Parathyroid adenoma (tissue), 2 donors: ENCODE measurements around the gene NEK6.

Experiments
- H2AFZ ChIP-seq: fragments of 300-600 bp; sonication (generic); one replicate; pipeline ENCODE4 v1.7.0; 2017; ENCODE audit warnings: antibody characterized with exemption, mild to moderate bottlenecking
- H3K27ac ChIP-seq: fragments of 300-600 bp; sonication (generic); one replicate; pipeline ENCODE4 v1.7.0; 2017
- H3K27me3 ChIP-seq: fragments of 300-600 bp; sonication (generic); one replicate; pipeline ENCODE4 v1.7.0; 2017; ENCODE audit warnings: low read length; ENCODE audit not compliant: control insufficient read depth, insufficient read depth
- H3K36me3 ChIP-seq: fragments of 300-600 bp; sonication (generic); one replicate; pipeline ENCODE4 v1.7.0; 2017; ENCODE audit warnings: low read length; ENCODE audit not compliant: control insufficient read depth, insufficient read depth
- H3K4me1 ChIP-seq: fragments of 300-600 bp; sonication (generic); one replicate; pipeline ENCODE4 v1.7.0; 2017; ENCODE audit warnings: control low read depth
- H3K4me2 ChIP-seq: fragments of 300-600 bp; sonication (generic); one replicate; pipeline ENCODE4 v1.7.0; 2017; ENCODE audit warnings: low read length
- H3K4me3 ChIP-seq: fragments of 300-600 bp; sonication (generic); one replicate; pipeline ENCODE4 v1.7.0; 2017; ENCODE audit warnings: low read depth, low read length
- H3K79me2 ChIP-seq: fragments of 300-600 bp; sonication (generic); one replicate; pipeline ENCODE4 v1.7.0; 2017; ENCODE audit warnings: control low read depth
- H3K9ac ChIP-seq: fragments of 300-600 bp; sonication (generic); one replicate; pipeline ENCODE4 v1.7.0; 2017; ENCODE audit warnings: mild to moderate bottlenecking
- H3K9me3 ChIP-seq: fragments of 300-600 bp; sonication (generic); one replicate; pipeline ENCODE4 v1.7.0; 2017; ENCODE audit warnings: low read length; ENCODE audit not compliant: control insufficient read depth
- CTCF ChIP-seq: fragments of 300-600 bp; sonication (generic); IDR thresholded peaks from one replicate; pipeline ENCODE4 v1.7.0; 2017; ENCODE audit warnings: antibody characterized with exemption, mild to moderate bottlenecking
- donor health status: primary hyperparathyroidism.

NEK6 gene

GRCh38 chr9:124279531-124280175 is 21.9 kb downstream of the NEK6 start:
- Histone ChIP-seq H3K4me1 (no peaks in the 10 kb centered on the region), H3K79me2 (no peaks in the 10 kb centered on the region), H3K4me2 (no peak overlapping the region), H2AFZ (no peak overlapping the region), H3K4me3 (no peak overlapping the region), H3K9me3 (no peaks in the 10 kb centered on the region), H3K27me3 (no peaks in the 10 kb centered on the region), H3K9ac (no peak overlapping the region), H3K36me3 (no peaks in the 10 kb centered on the region), H3K27ac (no peak overlapping the region)
- TF ChIP-seq CTCF: no peak

GRCh38 chr9:124280176-124280691 is 22.5 kb downstream of the NEK6 start:
- no peaks in the 10 kb centered on the region for H3K4me1 ChIP-seq
- H3K4me3 ChIP-seq: no peak overlapping the region
- H3K27ac ChIP-seq: no peak overlapping the region
- no peak for TF ChIP-seq CTCF
- H3K79me2 ChIP-seq: no peaks in the 10 kb centered on the region
- H3K9ac ChIP-seq: no peak overlapping the region
- no peaks in the 10 kb centered on the region for H3K27me3 ChIP-seq
- H3K36me3 ChIP-seq: no peaks in the 10 kb centered on the region
- H3K9me3 ChIP-seq: no peaks in the 10 kb centered on the region
- H3K4me2 ChIP-seq: no peak overlapping the region
- H2AFZ ChIP-seq: no peak overlapping the region

GRCh38 chr9:124281931-124282371 is 24.2 kb downstream of the NEK6 start:
- Histone ChIP-seq H3K4me2 (no peak overlapping the region), H3K4me3 (no peak overlapping the region), H2AFZ (no peak overlapping the region), H3K27ac (no peak overlapping the region), H3K27me3 (no peaks in the 10 kb centered on the region), H3K4me1 (no peaks in the 10 kb centered on the region), H3K36me3 (no peaks in the 10 kb centered on the region), H3K9me3 (no peaks in the 10 kb centered on the region), H3K9ac (no peak overlapping the region), H3K79me2 (no peaks in the 10 kb centered on the region)
- no peak for TF ChIP-seq CTCF

GRCh38 chr9:124282442-124283227 is 24.9 kb downstream of the NEK6 start:
- no peak overlapping the region for H3K9ac ChIP-seq
- H3K79me2 ChIP-seq: no peaks in the 10 kb centered on the region
- no peaks in the 10 kb centered on the region for H3K4me1 ChIP-seq
- H3K36me3 ChIP-seq: no peaks in the 10 kb centered on the region
- H3K4me2 ChIP-seq: no peak overlapping the region
- H3K27ac ChIP-seq: no peak overlapping the region
- no peaks in the 10 kb centered on the region for H3K27me3 ChIP-seq
- H3K4me3 ChIP-seq: no peak overlapping the region
- TF ChIP-seq CTCF: no peak
- no peaks in the 10 kb centered on the region for H3K9me3 ChIP-seq
- H2AFZ ChIP-seq: no peak overlapping the region
